Measurements from ENCODE around the gene EVC. TPM values are rescaled to one million over a fixed set of nuclear protein-coding genes. Genes with fewer than 3 reads are reported as not detected.

Gene EVC
- total RNA-seq, 4 donors from 2014 or later = 8.3 to 37.0 (median 19.3) TPM

- no peak for TF ChIP-seq CTCF (IDR thresholded peaks at IDR 0.05; ENCODE audit: low read depth)
Measured at GRCh38 chr4:5815641-5816040, 104.6 kb downstream of the EVC start.

GRCh38 chr4:5816101-5816500 lies 105.1 kb downstream of the EVC start:
- TF ChIP-seq CTCF (IDR thresholded peaks at IDR 0.05; ENCODE audit: low read depth) = no peak

GRCh38 chr4:5816851-5817375 lies 105.9 kb downstream of the EVC start:
- TF ChIP-seq CTCF (IDR thresholded peaks at IDR 0.05; ENCODE audit: low read depth) = no peak

GRCh38 chr4:5821665-5822358 lies 110.8 kb downstream of the EVC start:
- TF ChIP-seq CTCF (IDR thresholded peaks at IDR 0.05; ENCODE audit: low read depth) = no peak

GRCh38 chr4:5822619-5823018 lies 111.6 kb downstream of the EVC start:
- no peak for TF ChIP-seq CTCF (IDR thresholded peaks at IDR 0.05; ENCODE audit: low read depth)

- TF ChIP-seq CTCF (IDR thresholded peaks at IDR 0.05; ENCODE audit: low read depth) = no peak
Measured at GRCh38 chr4:5823542-5824211, 112.7 kb downstream of the EVC start.

- TF ChIP-seq CTCF (IDR thresholded peaks at IDR 0.05; ENCODE audit: low read depth) = no peak
Measured at GRCh38 chr4:5824227-5824626, 113.2 kb downstream of the EVC start.

Measured in subcutaneous adipose tissue (tissue), 4 donors.